ENCODE measurements around the gene PGS1. TPM values are rescaled to one million over a fixed set of nuclear protein-coding genes. Genes with fewer than 3 reads are reported as not detected.
A peak's percentile ranks its signal among the peaks of the same experiment; 100 is the strongest.

PGS1 gene
- total RNA-seq, 1 experiment from 2014 or later = 57.8 TPM

GRCh38 chr17:78399028-78399692, 20.7 kb downstream of the PGS1 start:
- DNase-seq (ENCODE audit: low read depth) = no peak
- in situ Hi-C loops (cut with HindIII; ENCODE audit: low pct_unique_long_range_greater_than_20kb, low sequenced_read_pairs) = no loop called here

- DNase-seq (ENCODE audit: low read depth) = no peak
- in situ Hi-C loops (cut with HindIII; ENCODE audit: low pct_unique_long_range_greater_than_20kb, low sequenced_read_pairs) = no loop called here
These were observed 21.3 kb downstream of the PGS1 start for GRCh38 chr17:78399693-78400144.

- DNase-seq (ENCODE audit: low read depth) = peak; percentile 46
- in situ Hi-C loops (cut with HindIII; ENCODE audit: low pct_unique_long_range_greater_than_20kb, low sequenced_read_pairs) = no loop called here
These were observed 22.3 kb downstream of the PGS1 start for GRCh38 chr17:78400581-78401240.

- in situ Hi-C loops (cut with HindIII; ENCODE audit: low pct_unique_long_range_greater_than_20kb, low sequenced_read_pairs) = no loop called here
- no peak for DNase-seq (ENCODE audit: low read depth)
These were observed 22.8 kb downstream of the PGS1 start for GRCh38 chr17:78401246-78401645.

- no peak for DNase-seq (ENCODE audit: low read depth)
- in situ Hi-C loops (cut with HindIII; ENCODE audit: low pct_unique_long_range_greater_than_20kb, low sequenced_read_pairs) = no loop called here
These were observed 23.4 kb downstream of the PGS1 start for GRCh38 chr17:78401891-78402290.

- in situ Hi-C loops (cut with HindIII; ENCODE audit: low pct_unique_long_range_greater_than_20kb, low sequenced_read_pairs) = no loop called here
- no peak for DNase-seq (ENCODE audit: low read depth)
These were observed 25.4 kb downstream of the PGS1 start for GRCh38 chr17:78403822-78404221.

GRCh38 chr17:78406396-78406795, 27.9 kb downstream of the PGS1 start:
- DNase-seq (ENCODE audit: low read depth) = no peak
- in situ Hi-C loops (cut with HindIII; ENCODE audit: low pct_unique_long_range_greater_than_20kb, low sequenced_read_pairs) = no loop called here

GRCh38 chr17:78406920-78407319, 28.5 kb downstream of the PGS1 start:
- in situ Hi-C loops (cut with HindIII; ENCODE audit: low pct_unique_long_range_greater_than_20kb, low sequenced_read_pairs) = no loop called here
- DNase-seq (ENCODE audit: low read depth) = no peak

- in situ Hi-C loops (cut with HindIII; ENCODE audit: low pct_unique_long_range_greater_than_20kb, low sequenced_read_pairs) = no loop called here
These were observed 29.0 kb downstream of the PGS1 start for GRCh38 chr17:78407387-78408000.

GRCh38 chr17:78408476-78409050, 30.1 kb downstream of the PGS1 start:
- in situ Hi-C loops (cut with HindIII; ENCODE audit: low pct_unique_long_range_greater_than_20kb, low sequenced_read_pairs) = no loop called here
- DNase-seq (ENCODE audit: low read depth) = no peak

More at GRCh38 chr17:78407387-78408000, 29.0 kb downstream of the PGS1 start:
- no peak for DNase-seq (ENCODE audit: low read depth)

GRCh38 chr17:78409191-78409928, 30.9 kb downstream of the PGS1 start:
- in situ Hi-C loops (cut with HindIII; ENCODE audit: low pct_unique_long_range_greater_than_20kb, low sequenced_read_pairs) = no loop called here
- DNase-seq (ENCODE audit: low read depth) = peak; percentile 74

- in situ Hi-C loops (cut with HindIII; ENCODE audit: low pct_unique_long_range_greater_than_20kb, low sequenced_read_pairs) = no loop called here
These were observed 32.9 kb downstream of the PGS1 start for GRCh38 chr17:78411241-78411857.

GRCh38 chr17:78412403-78412802, 34.0 kb downstream of the PGS1 start:
- in situ Hi-C loops (cut with HindIII; ENCODE audit: low pct_unique_long_range_greater_than_20kb, low sequenced_read_pairs) = no loop called here
- DNase-seq (ENCODE audit: low read depth) = no peak

More at GRCh38 chr17:78411241-78411857, 32.9 kb downstream of the PGS1 start:
- DNase-seq (ENCODE audit: low read depth) = no peak

- in situ Hi-C loops (cut with HindIII; ENCODE audit: low pct_unique_long_range_greater_than_20kb, low sequenced_read_pairs) = no loop called here
- no peak for DNase-seq (ENCODE audit: low read depth)
These were observed 36.0 kb downstream of the PGS1 start for GRCh38 chr17:78414178-78415162.

- no peak for DNase-seq (ENCODE audit: low read depth)
- in situ Hi-C loops (cut with HindIII; ENCODE audit: low pct_unique_long_range_greater_than_20kb, low sequenced_read_pairs) = no loop called here
These were observed 37.6 kb downstream of the PGS1 start for GRCh38 chr17:78415821-78416711.

Data from Caki2 (cell line).